GM21526 (cell line): ENCODE data around the gene KIAA1328.

Experiments
- ATAC-seq: cut with Tn5 transposase; IDR thresholded peaks from one replicate; pipeline ENCODE4 v1.9.1; 2021; ENCODE audit warnings: moderate library complexity; ENCODE audit not compliant: unreplicated experiment, low FRiP score

Gene KIAA1328

GRCh38 chr18:37247497-37248161, 418.7 kb downstream of the KIAA1328 start:
- no peak for ATAC-seq

GRCh38 chr18:37248281-37248680, 419.4 kb downstream of the KIAA1328 start:
- ATAC-seq, result no peak

- ATAC-seq, result no peak
Measured at GRCh38 chr18:37249171-37249886, 420.4 kb downstream of the KIAA1328 start.

- no peak for ATAC-seq
Measured at GRCh38 chr18:37249895-37250618, 421.1 kb downstream of the KIAA1328 start.

- ATAC-seq, result no peak
Measured at GRCh38 chr18:37251679-37252078, 422.8 kb downstream of the KIAA1328 start.

GRCh38 chr18:37252342-37252741, 423.4 kb downstream of the KIAA1328 start:
- no peak for ATAC-seq

- no peak for ATAC-seq
Measured at GRCh38 chr18:37252854-37253393, 424.0 kb downstream of the KIAA1328 start.

GRCh38 chr18:37253394-37254235, 424.7 kb downstream of the KIAA1328 start:
- ATAC-seq, result no peak

- no peak for ATAC-seq
Measured at GRCh38 chr18:37254236-37254754, 425.4 kb downstream of the KIAA1328 start.

- ATAC-seq, result no peak
Measured at GRCh38 chr18:37254973-37255372, 426.0 kb downstream of the KIAA1328 start.

- ATAC-seq, result no peak
Measured at GRCh38 chr18:37258131-37258530, 429.2 kb downstream of the KIAA1328 start.

- ATAC-seq, result no peak
Measured at GRCh38 chr18:37258819-37259218, 429.9 kb downstream of the KIAA1328 start.

- ATAC-seq, result no peak
Measured at GRCh38 chr18:37259711-37260110, 430.8 kb downstream of the KIAA1328 start.

- ATAC-seq, result no peak
Measured at GRCh38 chr18:37260367-37261093, 431.6 kb downstream of the KIAA1328 start.

- no peak for ATAC-seq
Measured at GRCh38 chr18:37261246-37261840, 432.4 kb downstream of the KIAA1328 start.

GRCh38 chr18:37261988-37262387, 433.1 kb downstream of the KIAA1328 start:
- no peak for ATAC-seq

- ATAC-seq, result no peak
Measured at GRCh38 chr18:37264956-37265355, 436.0 kb downstream of the KIAA1328 start.

- ATAC-seq, result no peak
Measured at GRCh38 chr18:37265382-37265781, 436.5 kb downstream of the KIAA1328 start.

- no peak for ATAC-seq
Measured at GRCh38 chr18:37266290-37266689, 437.4 kb downstream of the KIAA1328 start.
